Sciatic nerve (tissue), 2 donors: Measurements from ENCODE around the gene NUDT8. TPM values are rescaled to one million over a fixed set of nuclear protein-coding genes. Genes with fewer than 3 reads are reported as not detected.
"Not testable (repeated sequence)": the region's sequence is repeated elsewhere in the genome, so short reads cannot be mapped to it uniquely, and the experiment has no call there.

Experiments used
- ATAC-seq: fragments of 200-7000 bp; cut with Tn5 transposase; one replicate; pipeline ENCODE4 v1.9.1; 2020; ENCODE audit warnings: mild to moderate bottlenecking, moderate library complexity
- DNase-seq: peaks from one replicate; pipeline ENCODE4 v3.0.0-alpha.2; 2020; ENCODE audit warnings: low spot score
- intact Hi-C: fragments of 100-400 bp; cut with DNase I; formaldehyde crosslinking; loops from one replicate; pipeline ENCODE4 v1.14.2; 2022
- total RNA-seq: library from RNA; stranded (reverse); fragmentation: NEBNext Ultra II Directional; extraction: Animal tissue kit (Norgen Biotek cat#: 25700); gene quantifications from one replicate; pipeline ENCODE4 v1.2.1, GENCODE V29; 2021
- donor health status: DM: no; HTN: no; CAD: no.
- donor health status: DM: no; HTN: no; CAD: no.

The NUDT8 gene
- total RNA-seq, 1 donor from 2014 or later = 7.8 TPM

DNA sequence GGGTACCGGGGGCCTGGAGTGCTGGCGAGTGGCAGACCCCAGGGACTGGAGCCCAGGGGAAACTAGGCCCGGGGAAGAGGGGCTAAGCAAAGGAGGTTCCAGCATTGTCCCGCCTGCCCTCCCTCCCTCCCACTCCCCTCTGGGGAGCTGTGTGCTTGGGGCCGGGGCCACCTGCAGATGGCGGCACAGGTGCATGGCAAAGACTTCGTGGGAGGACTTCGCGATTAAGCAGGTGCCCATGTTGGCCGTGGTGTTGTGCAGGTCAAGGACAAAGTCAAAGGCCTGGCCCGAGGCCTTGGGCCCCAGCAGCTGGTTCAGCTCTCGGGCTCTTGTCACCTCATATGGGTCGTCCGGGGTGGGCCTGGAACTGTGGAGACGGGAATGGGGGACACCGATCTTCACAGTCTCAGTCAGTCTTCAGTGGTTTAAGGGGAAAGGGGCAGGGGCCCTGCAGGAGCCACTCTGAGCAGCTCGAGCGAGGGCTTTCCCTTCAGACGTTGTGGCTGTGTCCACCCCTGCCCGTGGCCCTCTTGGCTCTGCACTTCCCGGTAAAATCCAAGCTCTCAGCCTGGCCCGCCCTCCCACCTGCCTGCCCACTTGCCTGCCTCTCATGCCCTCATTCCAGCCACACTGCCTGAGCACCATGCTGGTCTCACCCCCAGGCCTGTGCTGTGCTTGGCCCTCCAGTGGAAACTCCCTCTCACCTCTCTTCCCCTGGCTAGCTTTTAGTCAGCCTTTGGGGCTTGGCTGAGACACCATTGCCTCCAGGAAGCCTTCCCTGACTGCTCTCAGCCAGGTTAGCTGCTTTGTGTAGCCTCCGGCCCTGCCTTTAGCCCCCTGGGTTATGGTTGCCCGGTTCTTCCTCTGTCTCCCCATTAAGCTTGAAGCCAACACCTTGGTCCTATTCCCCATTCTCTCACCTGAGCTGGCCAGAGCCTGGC is 16.1 kb upstream of the NUDT8 start:
- ATAC-seq (no peak), DNase-seq (no peak)
- intact Hi-C loops = no loop called here

DNA sequence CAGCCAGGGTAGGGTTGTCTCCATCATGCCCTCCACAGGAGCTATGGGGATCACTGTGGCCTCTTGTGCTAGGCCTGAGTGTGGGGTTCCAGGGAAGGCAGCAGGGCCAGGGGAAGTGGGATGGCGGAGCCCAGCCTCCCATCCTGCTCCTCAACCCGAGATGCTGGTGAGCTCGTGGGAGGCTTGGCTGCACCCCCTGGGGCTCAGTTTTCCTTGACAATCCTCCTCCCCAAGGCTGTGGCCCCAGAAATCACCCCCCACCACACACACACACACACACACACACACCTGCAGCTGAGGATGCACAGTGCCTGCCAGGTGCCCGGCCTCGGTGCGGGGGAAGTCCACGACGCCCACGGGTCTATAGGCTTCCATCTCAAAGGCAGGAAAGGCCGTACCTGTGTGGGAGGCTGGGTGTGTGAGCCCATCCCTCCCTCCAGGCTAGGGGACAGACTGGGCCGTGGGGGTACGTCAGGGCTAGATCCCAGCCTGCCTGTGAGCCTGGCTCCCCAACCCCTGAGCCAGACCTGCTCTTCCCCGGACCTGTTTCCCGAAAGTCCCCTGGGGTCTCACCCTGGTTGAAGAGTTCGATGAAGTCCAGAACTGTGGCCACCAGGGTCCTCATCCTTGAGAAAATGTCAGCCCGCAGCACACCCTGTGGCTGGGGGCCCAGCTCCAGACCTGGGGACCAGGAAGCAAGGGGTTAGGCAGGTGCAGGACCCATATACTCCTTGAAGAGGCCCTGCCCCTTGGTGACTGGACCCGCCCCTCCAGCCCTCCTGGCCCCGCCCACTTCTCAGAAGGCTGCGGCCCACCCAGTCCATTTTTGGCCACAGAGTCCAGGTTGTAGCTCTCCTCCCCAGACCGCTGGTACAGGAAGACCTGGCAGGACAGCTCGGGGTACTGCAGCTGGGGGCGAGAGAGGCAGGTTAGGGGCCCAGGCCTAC is 15.0 kb upstream of the NUDT8 start:
- DNase-seq (peak; percentile 53), ATAC-seq (no peak)
- intact Hi-C loops = no loop called here

DNA sequence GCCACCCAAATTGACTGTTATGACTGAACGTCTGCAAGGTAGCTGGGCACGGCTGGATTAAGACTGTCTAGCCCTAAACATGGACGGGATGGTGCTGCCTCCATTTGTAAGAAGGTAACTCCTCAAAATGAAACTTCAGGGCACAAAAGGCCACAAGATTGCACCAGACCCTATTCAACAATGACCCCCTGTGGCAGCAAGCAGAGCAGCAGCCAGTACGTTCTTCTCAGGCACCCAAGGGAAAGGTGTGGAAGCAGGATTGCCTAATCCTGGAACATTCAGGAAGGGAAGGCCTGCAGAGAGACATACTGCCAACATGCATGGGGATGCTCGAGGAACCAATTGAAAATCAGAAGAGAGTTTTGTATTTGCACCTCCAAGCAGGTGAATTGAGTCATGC is 14.3 kb upstream of the NUDT8 start:
- no peak for ATAC-seq
- intact Hi-C loops = no loop called here
- no peak for DNase-seq

DNA sequence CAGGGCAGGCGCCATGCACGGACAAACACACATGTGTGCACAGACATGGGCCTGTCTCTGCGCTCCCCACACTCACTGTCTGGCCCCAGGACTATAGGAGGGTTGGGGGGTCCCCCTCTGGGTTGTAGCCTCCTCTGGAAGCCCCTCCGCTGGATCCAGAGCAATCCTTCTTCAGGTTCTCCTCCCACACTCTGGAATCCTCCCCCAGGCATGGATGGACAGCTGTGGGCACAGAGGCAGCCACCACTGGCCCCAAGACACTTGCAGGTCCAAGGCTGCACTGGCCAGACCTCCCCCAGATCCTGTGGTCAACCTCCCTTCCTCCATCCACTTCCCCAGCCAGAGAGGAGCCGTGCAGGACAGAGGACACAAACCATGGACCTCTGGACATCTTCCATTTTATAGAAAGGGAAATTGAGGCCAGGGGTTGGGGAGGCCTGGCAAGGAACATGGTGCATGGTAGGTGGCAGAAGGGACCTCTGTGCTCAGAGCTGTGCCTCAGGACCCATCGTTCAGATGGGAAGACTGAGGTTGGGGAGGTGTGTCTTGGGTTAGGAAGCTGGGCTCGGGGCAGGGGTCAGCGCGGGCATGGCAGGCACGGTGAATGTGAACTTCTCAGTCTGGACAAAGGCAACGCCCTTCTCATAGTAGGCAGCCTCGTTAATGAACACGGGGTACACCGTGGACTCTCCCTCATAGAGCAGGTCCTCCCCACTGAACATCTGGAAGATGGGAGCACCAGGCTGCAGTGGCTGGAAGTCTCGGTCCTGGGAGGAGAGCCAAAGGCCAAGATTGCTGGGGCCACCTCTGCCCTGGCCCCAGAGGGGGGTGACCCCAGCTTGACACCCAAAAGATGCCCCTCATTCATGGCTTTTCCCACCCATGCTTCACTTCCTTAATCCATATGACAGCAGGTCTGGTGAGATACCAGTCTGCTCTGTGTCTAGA is 12.7 kb upstream of the NUDT8 start:
- DNase-seq (no peak), ATAC-seq (no peak)
- intact Hi-C loops = no loop called here

DNA sequence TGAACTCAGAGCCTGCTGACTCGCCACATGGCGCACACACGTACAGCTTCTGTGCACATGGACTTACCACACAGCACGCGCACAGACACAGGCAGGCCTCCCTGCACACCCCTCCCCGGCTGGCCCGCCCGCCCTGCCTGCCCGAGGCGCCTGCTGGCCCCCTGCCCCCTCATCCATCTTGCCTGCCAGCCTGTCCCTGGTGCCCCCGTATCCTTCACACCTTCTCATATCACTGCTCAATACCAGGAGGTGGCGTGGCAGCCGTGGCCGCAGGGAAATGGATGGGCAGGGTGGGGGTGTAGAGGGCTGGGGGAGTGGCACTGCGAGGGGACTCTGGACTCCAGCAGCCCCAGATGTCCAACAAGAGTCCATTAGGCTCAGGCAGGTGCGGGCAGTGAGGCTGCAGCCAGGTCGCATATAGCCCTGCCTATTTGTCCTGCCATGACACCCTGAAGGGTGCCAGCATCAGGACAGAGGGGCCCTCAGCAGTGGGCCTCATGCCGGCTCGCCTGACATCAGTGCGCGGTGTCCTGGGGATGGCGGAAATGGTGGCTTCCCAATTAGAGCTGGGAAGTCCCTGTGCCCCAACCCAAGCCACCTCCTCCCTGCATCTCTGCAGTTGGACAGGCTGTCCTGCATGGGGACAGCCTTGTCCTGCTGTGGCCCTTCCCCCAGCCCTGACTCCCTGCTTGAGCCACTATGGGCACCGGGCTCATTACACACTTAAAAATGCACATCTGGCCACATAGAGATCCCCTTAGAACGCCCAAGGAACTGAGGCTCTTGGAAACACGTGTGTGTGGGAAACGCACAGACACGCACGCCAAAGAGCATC is 11.8 kb upstream of the NUDT8 start:
- ATAC-seq = no peak
- intact Hi-C loops = no loop called here
- no peak for DNase-seq

DNA sequence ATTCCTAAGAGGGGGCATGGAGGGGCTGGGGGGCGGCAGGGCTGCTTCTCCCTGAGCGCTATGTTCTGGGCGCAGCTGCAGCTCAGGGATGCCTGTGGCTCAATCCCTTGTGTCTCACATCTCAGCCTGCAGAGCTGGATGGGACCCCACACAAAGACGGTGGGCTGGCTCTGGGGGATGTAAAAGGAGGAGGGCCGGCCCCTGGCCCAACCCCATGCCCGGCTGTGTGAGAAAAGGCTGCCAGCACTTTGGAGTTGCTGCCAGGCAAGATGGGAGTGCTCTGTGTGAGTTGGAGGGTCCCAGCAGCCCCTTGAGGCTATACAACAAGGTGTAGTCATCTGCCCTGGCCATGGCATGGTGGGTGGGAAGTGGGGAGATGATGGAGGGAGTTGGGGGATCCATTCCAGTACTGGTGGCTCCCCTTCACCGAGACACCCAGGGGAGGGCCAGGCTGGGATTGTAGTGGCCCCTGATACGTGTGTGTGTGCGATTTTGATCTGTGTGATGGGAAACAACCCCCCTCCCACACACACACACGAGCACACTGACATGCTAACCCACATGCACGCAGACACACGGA is 11.1 kb upstream of the NUDT8 start:
- ATAC-seq = no peak

DNA sequence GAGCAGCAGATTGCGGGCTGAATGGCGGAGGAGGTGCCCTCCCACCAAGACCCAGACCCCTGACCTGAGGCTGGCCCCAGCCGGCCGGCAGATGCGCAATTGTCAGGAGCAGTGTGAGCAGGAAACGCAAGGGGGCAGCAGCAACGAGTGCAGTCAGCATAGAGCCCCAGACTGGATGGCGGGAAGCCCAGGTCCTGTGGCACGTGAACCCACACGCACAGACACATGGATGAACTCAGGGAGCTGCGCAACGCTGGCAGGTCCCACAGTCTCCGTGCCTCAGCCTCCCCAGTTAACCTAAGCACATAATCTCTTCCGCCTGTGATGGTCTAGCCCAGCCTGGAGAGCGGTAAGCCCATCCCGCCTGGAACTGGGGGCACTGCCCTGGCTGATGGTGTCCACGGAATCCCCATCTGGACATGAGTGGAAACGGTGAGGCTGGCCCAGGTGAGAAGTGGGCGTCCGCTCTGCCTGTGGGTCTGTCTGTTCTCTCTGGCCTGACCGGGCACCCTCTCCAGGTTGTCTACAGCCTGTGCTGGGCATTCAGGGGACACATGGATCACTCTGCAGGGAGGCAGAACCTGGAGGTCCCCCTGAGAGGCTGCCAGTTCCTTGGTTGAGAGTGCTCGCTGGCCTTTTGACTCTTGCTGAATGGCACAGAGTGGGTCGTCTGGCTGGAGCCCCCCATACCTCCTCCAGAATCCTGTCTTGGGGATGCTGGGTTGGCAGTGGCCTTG is 10.5 kb upstream of the NUDT8 start:
- intact Hi-C loops = no loop called here
- ATAC-seq = peak; percentile 80
- DNase-seq = peak; percentile 79

More for the DNA sequence above, 11.1 kb upstream of the NUDT8 start:
- intact Hi-C loops = no loop called here
- DNase-seq = no peak

DNA sequence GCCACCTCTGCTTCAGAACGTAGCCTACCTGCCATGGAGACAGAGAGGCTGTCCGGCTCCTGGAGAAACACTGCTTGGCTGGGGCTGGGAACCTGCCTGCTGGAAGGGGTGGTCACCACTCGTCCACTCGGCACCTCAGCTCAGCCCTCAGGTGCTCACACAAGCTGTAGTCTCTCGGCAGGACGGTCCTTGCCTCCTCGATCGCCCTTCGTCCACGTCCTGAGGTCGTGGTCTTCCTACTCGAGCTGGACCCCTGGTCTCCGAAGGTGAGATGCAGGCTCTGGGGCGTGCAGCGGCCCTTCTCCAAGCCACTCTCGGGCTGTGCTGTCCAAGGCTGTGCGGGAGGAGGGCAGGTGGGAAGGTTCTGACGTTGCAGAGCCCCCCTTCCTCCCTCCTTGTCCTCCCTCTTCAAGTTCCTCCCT is 9.7 kb upstream of the NUDT8 start, which contains the start of gene TBX10:
TBX10 (minus strand) TSS at position 326 of the 422 bp plus-strand sequence; CDS start at position 35, 291 bp downstream.
- no peak for ATAC-seq

DNA sequence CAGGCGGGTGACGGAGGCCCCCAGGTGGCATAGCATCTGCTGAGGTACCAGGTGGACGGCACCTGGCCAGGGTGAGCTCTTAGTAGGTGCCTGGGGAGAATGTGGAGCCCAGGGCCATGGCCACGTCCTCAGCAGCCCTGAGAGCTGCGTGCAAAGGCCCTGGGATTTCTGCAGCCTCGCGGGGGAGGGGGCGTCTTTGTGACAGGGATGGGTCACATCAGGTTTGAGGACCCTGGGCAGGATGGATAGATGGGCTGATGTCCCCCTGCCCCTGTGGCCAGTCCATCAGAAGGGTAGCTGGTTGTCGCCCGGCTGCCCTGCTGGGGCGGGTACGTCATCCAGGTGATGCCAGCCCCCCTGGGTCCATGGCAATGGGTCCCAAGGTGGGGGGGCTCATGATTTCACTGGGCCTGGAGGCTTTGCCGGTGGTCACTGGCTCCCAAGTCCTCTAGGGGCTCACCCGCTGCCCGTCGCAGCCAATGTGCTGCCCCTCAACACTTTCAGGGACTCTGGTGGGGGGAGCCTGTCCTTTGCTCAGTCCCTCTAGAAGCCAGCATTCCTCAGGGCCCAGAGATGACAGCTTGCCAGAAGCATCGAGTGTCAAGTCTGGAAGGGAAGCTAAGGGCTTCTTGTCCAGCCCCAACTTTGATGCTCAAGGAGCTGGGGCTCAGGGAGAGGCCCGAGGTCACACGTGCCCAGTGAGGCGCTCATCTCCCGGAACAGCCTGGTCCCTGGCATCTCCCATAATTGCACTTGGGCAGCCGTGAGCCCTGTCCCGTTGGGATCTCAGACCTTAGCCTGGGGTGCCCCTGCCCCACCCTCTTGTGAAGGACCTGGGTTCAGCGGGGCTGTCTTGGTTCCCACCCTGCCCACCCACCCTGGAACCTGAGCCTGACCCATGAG is 9.0 kb upstream of the NUDT8 start:
- ATAC-seq (no peak), DNase-seq (no peak)
- intact Hi-C loops = no loop called here

More for the DNA sequence above, 9.7 kb upstream of the NUDT8 start, which contains the start of gene TBX10:
- no peak for DNase-seq
- intact Hi-C loops = no loop called here

DNA sequence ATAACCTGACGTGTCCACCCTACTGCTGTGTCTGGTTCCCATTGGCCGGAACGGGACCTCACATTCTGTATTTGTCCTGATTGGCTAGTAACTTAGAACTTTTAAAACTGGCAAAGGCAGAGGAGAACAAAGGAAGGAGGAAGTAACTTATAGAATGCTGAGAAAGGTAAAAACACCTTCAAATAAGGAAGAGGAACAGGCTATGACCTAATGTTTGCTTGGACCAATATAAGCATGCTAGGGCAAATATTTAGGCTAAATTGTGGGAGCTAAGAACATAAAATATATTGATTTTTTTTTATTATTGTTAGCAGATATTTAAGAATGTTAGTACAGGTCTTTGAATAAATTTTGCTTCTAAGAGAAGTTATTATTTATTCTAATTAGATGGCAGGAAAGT is 7.7 kb upstream of the NUDT8 start:
- DNase-seq, intact Hi-C loops, ATAC-seq: not testable (repeated sequence)

DNA sequence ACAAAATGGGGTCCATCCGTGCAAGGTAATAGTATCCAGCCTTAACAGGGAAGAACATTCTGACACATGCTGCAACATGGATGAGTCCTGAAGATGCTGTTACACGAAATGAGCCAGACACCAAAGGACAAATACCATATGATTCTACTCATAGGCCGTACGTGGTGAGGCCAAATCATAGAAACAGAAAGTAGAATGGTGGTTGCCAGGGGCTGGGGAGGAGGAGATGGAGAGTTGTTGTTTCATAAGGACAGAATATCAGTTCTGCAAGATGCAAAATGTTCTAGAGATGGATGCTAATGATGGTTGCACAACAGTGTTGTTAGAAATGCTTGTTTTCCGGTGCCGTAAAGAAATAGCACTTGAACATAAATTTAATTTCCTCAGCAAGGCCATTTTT is 7.2 kb upstream of the NUDT8 start:
- DNase-seq = no peak
- no peak for ATAC-seq
- intact Hi-C loops = no loop called here

DNA sequence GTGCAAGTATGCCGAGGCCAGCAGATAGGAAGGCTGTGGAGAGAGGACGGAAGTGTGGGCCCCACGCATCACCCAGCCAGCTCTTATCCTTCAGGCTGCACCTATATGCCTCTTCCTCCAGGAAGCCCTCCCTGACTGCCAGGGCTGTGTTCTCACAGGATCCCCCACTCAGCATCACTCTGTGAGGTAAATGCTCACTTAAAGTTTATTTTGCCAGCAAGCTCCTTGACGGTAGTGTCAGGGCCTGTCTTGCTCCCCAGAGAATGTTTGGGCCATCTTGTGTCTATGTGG is 5.4 kb upstream of the NUDT8 start:
- DNase-seq = no peak
- intact Hi-C loops = no loop called here
- no peak for ATAC-seq

DNA sequence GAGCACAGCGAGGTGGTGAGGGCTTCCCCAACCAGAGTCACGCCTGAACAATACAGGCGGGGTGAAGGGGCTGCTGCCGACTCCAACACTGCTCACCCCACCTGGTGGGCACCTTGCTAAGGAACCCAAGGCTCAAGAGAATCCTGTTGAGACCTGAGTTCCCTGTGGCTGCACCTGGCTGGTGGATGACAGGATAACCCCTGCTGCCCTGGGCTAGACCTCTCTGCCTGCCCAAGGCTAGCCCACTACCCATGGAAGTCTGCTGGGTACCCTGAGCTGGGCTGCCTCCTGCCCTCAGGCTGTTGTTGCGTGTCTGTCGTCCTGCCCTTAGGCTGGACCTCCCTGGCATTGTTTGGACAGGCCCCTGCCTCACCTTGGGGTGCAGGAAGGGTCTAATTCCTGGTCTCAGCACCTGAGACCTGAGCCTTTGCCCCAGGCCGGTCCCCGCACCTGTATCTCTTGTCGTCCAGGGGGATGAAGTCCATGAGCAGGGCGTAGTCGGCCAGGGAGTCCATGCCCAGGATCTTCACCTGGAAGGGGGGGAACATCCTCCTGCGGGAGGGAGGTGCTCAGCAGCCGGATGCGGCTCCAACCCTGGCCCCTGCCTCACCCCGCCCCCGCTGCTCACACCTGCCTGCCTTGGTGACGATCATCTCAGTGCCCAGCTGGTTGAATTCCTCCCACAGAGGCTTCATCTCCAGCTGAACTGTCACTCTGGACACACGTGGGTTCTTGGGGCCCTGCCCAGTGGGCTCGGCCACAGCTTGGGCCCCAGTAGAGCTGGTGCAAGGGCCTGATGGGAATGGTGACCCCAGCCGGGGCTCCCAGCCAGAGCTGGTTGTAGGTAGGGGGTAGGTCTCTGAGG is 4.9 kb upstream of the NUDT8 start:
- intact Hi-C loops = no loop called here
- DNase-seq (no peak), ATAC-seq (no peak)

DNA sequence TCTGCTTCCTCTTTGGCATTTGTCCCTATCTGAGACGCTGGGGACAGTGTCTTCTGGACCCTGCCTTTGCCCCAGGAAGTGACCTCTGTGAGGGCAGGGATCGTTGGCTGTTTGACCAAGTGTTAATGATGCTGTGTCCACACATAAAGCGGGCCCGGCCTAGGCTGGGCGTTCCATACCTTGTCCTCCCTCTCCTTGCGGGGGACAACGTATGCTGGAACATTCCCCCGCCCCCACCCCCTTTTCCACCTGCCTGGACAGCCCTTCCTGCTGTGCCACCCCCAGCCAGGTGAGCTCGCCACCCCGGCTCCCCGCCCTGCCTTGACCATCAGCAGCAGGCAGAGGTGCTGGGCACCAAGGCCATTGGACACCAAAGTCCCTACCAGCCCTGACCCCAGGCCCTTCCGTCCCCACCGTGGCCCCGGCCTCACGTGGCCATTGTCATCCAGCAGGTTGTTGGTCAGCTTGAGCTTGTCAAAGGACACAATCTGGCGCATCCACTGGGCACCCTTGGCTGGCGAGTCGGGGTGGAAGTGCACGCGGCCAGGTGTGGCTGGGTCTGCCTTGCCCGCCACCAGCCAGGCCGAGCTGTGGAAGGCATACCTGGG is 4.1 kb upstream of the NUDT8 start:
- DNase-seq = no peak

More for the DNA sequence above, 4.1 kb upstream of the NUDT8 start:
- ATAC-seq = no peak
- intact Hi-C loops = no loop called here
